Keratinocyte (primary cell): ENCODE data around the gene SNAPC4.

Experiments
- CTCF ChIP-seq, 3 experiments: IDR thresholded peaks in 1 of 3; conservative IDR thresholded peaks in 1 of 3; optimal IDR thresholded peaks in 1 of 3; 2 replicates in 2 of 3; 3 replicates in 1 of 3; pipeline versions ENCODE3 to v1.5.1; 2011; ENCODE audit warnings: low read length in 3 of 3, mild to moderate bottlenecking in 3 of 3, moderate library complexity in 2 of 3, control low read depth in 1 of 3, inconsistent platforms in 1 of 3; ENCODE audit not compliant: insufficient read depth in 2 of 3; ENCODE audit errors: extremely low read depth in 1 of 3
- EZH2 ChIP-seq: IDR thresholded peaks from one replicate; pipeline ENCODE4 v1.6.1; 2012; ENCODE audit warnings: inconsistent platforms, mild to moderate bottlenecking, low read length, moderate library complexity

- TF ChIP-seq CTCF (optimal IDR thresholded peaks at IDR 0.05 in 1 of 3, IDR thresholded peaks at IDR 0.05 in 1 of 3, conservative IDR thresholded peaks at IDR 0.05 in 1 of 3; ENCODE audit: extremely low read depth in 1 of 3, insufficient read depth in 2 of 3, low read length in 3 of 3), result no peak
- no peak for TF ChIP-seq EZH2
These were observed 11.4 kb upstream of the SNAPC4 start for GRCh38 chr9:136411378-136411777.
